H9 (cell line): ENCODE data around the gene FCHSD2. TPM values are rescaled to one million over a fixed set of nuclear protein-coding genes. Genes with fewer than 3 reads are reported as not detected.
A peak's percentile ranks its signal among the peaks of the same experiment; 100 is the strongest.

Experiments used
- DNase-seq: peaks from one replicate; pipeline ENCODE4 v3.0.0-alpha.2; 2017
- H2AFZ ChIP-seq: one replicate; pipeline ENCODE4 v1.6.1; 2013; ENCODE audit warnings: mild to moderate bottlenecking, low read length, control low read depth, moderate library complexity
- H2AK5ac ChIP-seq: 2 replicates; pipeline ENCODE4 v1.6.1; 2013; ENCODE audit warnings: low read length, control low read depth, mixed read lengths; ENCODE audit not compliant: insufficient read length
- H2BK120ac ChIP-seq: one replicate; pipeline ENCODE4 v1.6.1; 2013; ENCODE audit warnings: low read depth, mild to moderate bottlenecking, low read length, control low read depth, inconsistent platforms; ENCODE audit not compliant: poor library complexity, severe bottlenecking
- H2BK12ac ChIP-seq: 2 replicates; pipeline ENCODE4 v1.6.1; 2013; ENCODE audit warnings: low read length, control low read depth, mixed read lengths, low read depth; ENCODE audit not compliant: insufficient read length
- H2BK15ac ChIP-seq: 2 replicates; pipeline ENCODE4 v1.6.1; 2013; ENCODE audit warnings: low read depth, low read length, control low read depth
- H2BK20ac ChIP-seq: one replicate; pipeline ENCODE4 v1.6.1; 2013; ENCODE audit warnings: low read depth, mild to moderate bottlenecking, low read length, control low read depth, inconsistent platforms; ENCODE audit not compliant: poor library complexity, severe bottlenecking
- H2BK5ac ChIP-seq: 2 replicates; pipeline ENCODE4 v1.6.1; 2013; ENCODE audit warnings: low read length, control low read depth, mixed read lengths; ENCODE audit not compliant: insufficient read length
- H3K14ac ChIP-seq: 2 replicates; pipeline ENCODE4 v1.6.1; 2013; ENCODE audit warnings: low read length, control low read depth; ENCODE audit not compliant: insufficient read depth
- H3K18ac ChIP-seq: 2 replicates; pipeline ENCODE4 v1.6.1; 2013; ENCODE audit warnings: low read depth, mild to moderate bottlenecking, mixed read lengths, low read length, control low read depth; ENCODE audit not compliant: insufficient read length
- H3K23ac ChIP-seq: 2 replicates; pipeline ENCODE4 v1.6.1; 2013; ENCODE audit warnings: low read length, control low read depth, mixed read lengths, low read depth; ENCODE audit not compliant: insufficient read length
- H3K23me2 ChIP-seq: 2 replicates; pipeline ENCODE4 v1.6.1; 2013; ENCODE audit warnings: low read depth, mild to moderate bottlenecking, mixed read lengths, low read length, control low read depth; ENCODE audit not compliant: insufficient read length, poor library complexity, severe bottlenecking
- H3K27ac ChIP-seq: 2 replicates; pipeline ENCODE4 v1.5.1; 2013; ENCODE audit warnings: low read length, control low read depth, mixed read lengths, low read depth; ENCODE audit not compliant: insufficient read length
- H3K27me3 ChIP-seq: 2 replicates; pipeline ENCODE4 v1.6.1; 2013; ENCODE audit warnings: low read length, control low read depth, inconsistent platforms; ENCODE audit not compliant: insufficient read depth
- H3K4ac ChIP-seq: 2 replicates; pipeline ENCODE4 v1.6.1; 2013; ENCODE audit warnings: low read depth, mild to moderate bottlenecking, control low read depth, inconsistent platforms, low read length, moderate library complexity
- H3K4me1 ChIP-seq: 2 replicates; pipeline ENCODE4 v1.6.1; 2013; ENCODE audit warnings: low read length, control low read depth, inconsistent platforms; ENCODE audit not compliant: insufficient read depth
- H3K4me2 ChIP-seq: 2 replicates; pipeline ENCODE4 v1.6.1; 2013; ENCODE audit warnings: low read length, control low read depth, mixed read lengths; ENCODE audit not compliant: insufficient read length, insufficient read depth
- H3K56ac ChIP-seq: 2 replicates; pipeline ENCODE4 v1.6.1; 2013; ENCODE audit warnings: low read depth, mild to moderate bottlenecking, mixed read lengths, low read length, control low read depth; ENCODE audit not compliant: insufficient read length
- H3K79me1 ChIP-seq: 2 replicates; pipeline ENCODE4 v1.6.1; 2013; ENCODE audit warnings: low read depth, mild to moderate bottlenecking, moderate library complexity, low read length, control low read depth, inconsistent platforms; ENCODE audit not compliant: insufficient read depth, poor library complexity, severe bottlenecking
- H3K79me2 ChIP-seq: 2 replicates; pipeline ENCODE4 v1.6.1; 2013; ENCODE audit warnings: low read length, control low read depth, inconsistent platforms; ENCODE audit not compliant: insufficient read depth
- H3K9ac ChIP-seq: 2 replicates; pipeline ENCODE4 v1.6.1; 2013; ENCODE audit warnings: low read length, control low read depth, mixed read lengths; ENCODE audit not compliant: insufficient read length; ENCODE audit errors: extremely low read depth
- H3K9me3 ChIP-seq: one replicate; pipeline ENCODE4 v1.6.1; 2013; ENCODE audit warnings: low read depth, low read length, inconsistent platforms; ENCODE audit not compliant: control insufficient read depth
- H3T11ph ChIP-seq: one replicate; pipeline ENCODE4 v1.6.1; 2013; ENCODE audit warnings: mild to moderate bottlenecking, low read length, control low read depth, inconsistent platforms
- H4K20me1 ChIP-seq: one replicate; pipeline ENCODE4 v1.6.1; 2013; ENCODE audit not compliant: control insufficient read depth, insufficient read length, insufficient read depth
- H4K5ac ChIP-seq: 2 replicates; pipeline ENCODE4 v1.6.1; 2013; ENCODE audit warnings: low read depth, mild to moderate bottlenecking, mixed read lengths, low read length, control low read depth; ENCODE audit not compliant: insufficient read length
- H4K8ac ChIP-seq: replicated peaks from 2 replicates; pipeline ENCODE4 v1.6.1; 2013; ENCODE audit warnings: low read length, control low read depth, mixed read lengths, low read depth; ENCODE audit not compliant: insufficient read length
- H4K91ac ChIP-seq: 2 replicates; pipeline ENCODE4 v1.6.1; 2013; ENCODE audit warnings: low read depth, mild to moderate bottlenecking, moderate library complexity, mixed read lengths, low read length, control low read depth; ENCODE audit not compliant: insufficient read length
- H3K27ac Mint-ChIP-seq, 3 experiments: 2 replicates in 2 of 3; 3 replicates in 1 of 3; pipeline ENCODE4 v1.8.0; 2020 to 2021; ENCODE audit warnings: mixed read lengths in 3 of 3, mild to moderate bottlenecking in 1 of 3, moderate library complexity in 1 of 3
- H3K27me3 Mint-ChIP-seq: 2 replicates; pipeline ENCODE4 v1.8.0; 2021; ENCODE audit warnings: low read depth, mild to moderate bottlenecking, moderate library complexity, mixed read lengths
- H3K36me3 Mint-ChIP-seq, 3 experiments: 2 replicates in 2 of 3; 3 replicates in 1 of 3; pipeline ENCODE4 v1.8.0; 2020 to 2021; ENCODE audit warnings: low read depth in 3 of 3, mixed read lengths in 3 of 3; ENCODE audit not compliant: insufficient read depth in 1 of 3
- H3K4me1 Mint-ChIP-seq, 2 experiments: 2 replicates each; pipeline ENCODE4 v1.8.0; 2020; ENCODE audit warnings: mixed read lengths in 2 of 2
- H3K4me3 Mint-ChIP-seq, 2 experiments: 2 replicates in 1 of 2; 3 replicates in 1 of 2; pipeline ENCODE4 v1.8.0; 2020 to 2021; ENCODE audit warnings: mild to moderate bottlenecking in 2 of 2, mixed read lengths in 2 of 2, moderate library complexity in 1 of 2
- H3K9me3 Mint-ChIP-seq, 2 experiments: 2 replicates in 1 of 2; 3 replicates in 1 of 2; pipeline ENCODE4 v1.8.0; 2020; ENCODE audit warnings: mild to moderate bottlenecking in 2 of 2, mixed read lengths in 2 of 2, moderate library complexity in 1 of 2
- CTCF ChIP-seq: fragments of 200-600 bp; sonication (generic); conservative IDR thresholded peaks from 3 replicates; pipeline ENCODE4 v1.8.0; 2021; ENCODE audit warnings: antibody characterized with exemption, mild to moderate bottlenecking
- WGBS: extraction: QIAGEN DNeasy Blood & Tissue Kit; methylation state at CpG from one replicate; pipeline ENCODE4 v1.1.7; 2013; ENCODE audit warnings: missing lambda C conversion rate, low lambda C conversion rate, mixed read lengths; ENCODE audit not compliant: insufficient read length; ENCODE audit errors: extremely low coverage; 5-methylcytosine and 5-hydroxymethylcytosine counted together
- total RNA-seq: library from RNA; stranded (reverse); gene quantifications from 2 replicates; pipeline ENCODE4 v1.2.1, GENCODE V29; 2021

FCHSD2 gene
- total RNA-seq, 1 experiment from 2014 or later: 17.8 TPM

- Histone ChIP-seq H3K79me2 (no peaks in the 10 kb centered on the region), H3K9ac (no peak overlapping the region), H2BK15ac (no peak overlapping the region), H2BK120ac (no peak overlapping the region), H4K5ac (no peak overlapping the region), H3K18ac (no peak overlapping the region), H2BK5ac (no peak overlapping the region), H4K91ac (no peak overlapping the region), H3K79me1 (no peaks in the 10 kb centered on the region), H3K23ac (no peak overlapping the region), H3K23me2 (no peaks in the 10 kb centered on the region), H3K27ac (no peak overlapping the region), H3T11ph (no peak overlapping the region), H2AK5ac (no peak overlapping the region), H2AFZ (no peak overlapping the region), H3K14ac (no peak overlapping the region), H3K56ac (no peak overlapping the region), H2BK20ac (no peak overlapping the region), H4K8ac (no peak overlapping the region), H4K20me1 (no peaks in the 10 kb centered on the region), H3K27me3 (no peaks in the 10 kb centered on the region), H3K9me3 (no peaks in the 10 kb centered on the region), H2BK12ac (no peak overlapping the region), H3K4me1 (no peaks in the 10 kb centered on the region; the same call in 1 of the 2 replicates), H3K4ac (no peak overlapping the region), H3K4me2 (no peak overlapping the region)
- Mint-ChIP-seq H3K9me3 (no peaks in the 10 kb centered on the region; a peak in 2 of 5 replicates), H3K4me3 (no peak overlapping the region), H3K27me3 (no peaks in the 10 kb centered on the region), H3K27ac (peak overlapping the region in 2 of 3 experiments; percentile 1 to 14; a peak in 2 of 7 replicates), H3K36me3 (no peaks in the 10 kb centered on the region), H3K4me1 (peaks cover 5 to 12% of the 10 kb centered on the region in 2 experiments)
- WGBS: no CpG with 5 or more reads among the region's 5 CpGs
- no peak for TF ChIP-seq CTCF
- no peak for DNase-seq
These were observed 87.1 kb downstream of the FCHSD2 start for GRCh38 chr11:73055002-73055401.
